Ecto neural progenitor cell (in vitro differentiated cells): ENCODE data around the gene TRIM28.

Source experiments
- DNase-seq: peaks from one replicate; pipeline ENCODE4 v3.0.0-alpha.2; 2018; ENCODE audit warnings: low spot score

The TRIM28 gene

DNA sequence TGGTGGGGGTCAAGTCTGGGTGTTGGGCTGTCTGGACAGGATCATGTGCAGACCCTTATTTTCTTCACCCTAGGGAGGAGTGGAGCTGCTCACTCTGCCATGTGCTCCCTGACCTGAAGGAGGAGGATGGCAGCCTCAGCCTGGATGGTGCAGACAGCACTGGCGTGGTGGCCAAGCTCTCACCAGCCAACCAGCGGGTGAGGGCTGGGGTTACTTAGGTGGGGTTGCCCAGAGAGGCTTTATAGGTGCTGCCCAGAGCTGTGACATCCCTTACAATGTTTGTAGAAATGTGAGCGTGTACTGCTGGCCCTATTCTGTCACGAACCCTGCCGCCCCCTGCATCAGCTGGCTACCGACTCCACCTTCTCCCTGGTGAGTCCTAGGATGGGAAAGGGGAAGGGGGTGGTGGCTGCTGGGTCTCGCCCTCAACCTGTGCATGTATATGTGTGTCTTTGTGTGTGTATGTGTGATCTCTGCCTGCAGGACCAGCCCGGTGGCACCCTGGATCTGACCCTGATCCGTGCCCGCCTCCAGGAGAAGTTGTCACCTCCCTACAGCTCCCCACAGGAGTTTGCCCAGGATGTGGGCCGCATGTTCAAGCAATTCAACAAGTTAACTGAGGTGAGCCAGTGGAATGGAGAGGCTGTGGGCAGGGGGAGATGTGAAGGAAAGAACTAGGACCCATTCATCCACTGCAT lies 5.9 kb downstream of the TRIM28 start:
- no peak for DNase-seq

DNA sequence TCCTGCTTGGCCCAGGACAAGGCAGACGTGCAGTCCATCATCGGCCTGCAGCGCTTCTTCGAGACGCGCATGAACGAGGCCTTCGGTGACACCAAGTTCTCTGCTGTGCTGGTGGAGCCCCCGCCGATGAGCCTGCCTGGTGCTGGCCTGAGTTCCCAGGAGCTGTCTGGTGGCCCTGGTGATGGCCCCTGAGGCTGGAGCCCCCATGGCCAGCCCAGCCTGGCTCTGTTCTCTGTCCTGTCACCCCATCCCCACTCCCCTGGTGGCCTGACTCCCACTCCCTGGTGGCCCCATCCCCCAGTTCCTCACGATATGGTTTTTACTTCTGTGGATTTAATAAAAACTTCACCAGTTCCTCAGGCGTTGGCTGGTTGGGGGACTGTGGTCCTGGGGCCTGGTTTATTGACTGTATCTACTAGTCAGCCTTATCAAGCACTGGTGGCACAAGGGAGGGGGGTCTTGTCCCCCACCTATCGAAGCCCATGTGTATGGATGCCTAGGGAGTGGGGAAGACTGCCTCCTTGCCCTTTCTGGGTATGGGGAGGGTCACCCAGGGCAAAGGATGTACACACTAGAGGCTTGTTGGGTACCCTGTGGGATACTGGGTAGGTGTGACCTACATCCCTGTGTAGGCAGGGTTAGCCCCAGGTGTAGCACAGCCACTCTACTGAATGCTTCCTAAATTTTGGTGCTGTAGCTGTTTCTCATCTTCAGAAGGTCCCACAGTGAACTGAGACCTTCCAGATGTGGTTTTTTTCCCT lies 6.7 kb downstream of the TRIM28 start:
- no peak for DNase-seq

DNA sequence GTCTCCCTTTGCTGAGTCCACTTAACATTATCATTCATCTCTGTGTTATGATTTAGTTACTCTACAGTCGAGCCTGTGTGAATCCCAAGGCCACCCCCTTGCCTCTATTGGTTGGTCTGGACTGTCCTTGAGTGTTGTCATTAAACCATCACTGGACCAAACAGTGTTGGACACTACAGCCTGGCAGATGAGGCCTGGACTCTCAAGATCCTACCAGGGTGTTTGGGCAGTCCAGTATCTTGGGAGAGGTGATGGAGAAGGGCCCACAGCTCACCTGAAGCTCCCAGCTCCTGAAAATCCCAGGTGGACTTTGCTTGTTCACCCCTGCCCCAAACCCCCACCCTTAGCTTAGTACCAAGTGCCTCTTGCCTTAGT lies 7.2 kb downstream of the TRIM28 start:
- no peak for DNase-seq

- no peak for DNase-seq
Measured at GRCh38 chr19:58551577-58552471, 8.0 kb downstream of the TRIM28 start.

- DNase-seq, result no peak
Measured at GRCh38 chr19:58552655-58553054, 8.8 kb downstream of the TRIM28 start.

- DNase-seq, result no peak
Measured at GRCh38 chr19:58553799-58554493, 10.1 kb downstream of the TRIM28 start.

- peak; percentile 99 for DNase-seq
Measured at GRCh38 chr19:58554494-58555368, 10.9 kb downstream of the TRIM28 start, which contains the start of gene CHMP2A. CHMP2A (minus strand) TSS chr19:58555105; CDS start chr19:58554212, 893 bp downstream.

DNA sequence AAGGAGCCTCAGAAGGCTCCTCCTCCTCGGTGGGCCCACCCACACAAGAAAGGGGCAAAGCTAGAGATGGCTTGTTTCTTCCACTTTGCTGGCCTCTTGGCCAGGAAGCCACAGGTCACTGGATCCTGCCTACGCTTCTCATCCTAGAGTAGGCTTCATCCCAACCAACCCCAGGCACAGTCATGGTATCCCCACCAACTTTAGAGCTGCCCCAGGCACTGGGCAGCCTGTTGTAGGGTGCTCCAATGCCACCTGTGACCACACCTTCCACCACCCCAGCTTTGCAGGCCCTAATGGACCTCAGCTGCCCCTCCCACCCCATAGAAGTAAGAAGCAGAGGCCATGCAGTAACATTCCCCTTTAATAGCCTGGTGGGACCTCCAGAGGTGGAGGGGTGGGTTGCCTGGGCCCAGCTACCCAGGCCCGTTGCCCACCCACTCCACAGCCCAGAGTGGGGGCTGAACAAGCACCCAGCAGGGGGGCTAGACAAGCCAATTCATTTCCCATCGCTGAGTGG lies 11.6 kb downstream of the TRIM28 start:
- DNase-seq, result no peak

DNA sequence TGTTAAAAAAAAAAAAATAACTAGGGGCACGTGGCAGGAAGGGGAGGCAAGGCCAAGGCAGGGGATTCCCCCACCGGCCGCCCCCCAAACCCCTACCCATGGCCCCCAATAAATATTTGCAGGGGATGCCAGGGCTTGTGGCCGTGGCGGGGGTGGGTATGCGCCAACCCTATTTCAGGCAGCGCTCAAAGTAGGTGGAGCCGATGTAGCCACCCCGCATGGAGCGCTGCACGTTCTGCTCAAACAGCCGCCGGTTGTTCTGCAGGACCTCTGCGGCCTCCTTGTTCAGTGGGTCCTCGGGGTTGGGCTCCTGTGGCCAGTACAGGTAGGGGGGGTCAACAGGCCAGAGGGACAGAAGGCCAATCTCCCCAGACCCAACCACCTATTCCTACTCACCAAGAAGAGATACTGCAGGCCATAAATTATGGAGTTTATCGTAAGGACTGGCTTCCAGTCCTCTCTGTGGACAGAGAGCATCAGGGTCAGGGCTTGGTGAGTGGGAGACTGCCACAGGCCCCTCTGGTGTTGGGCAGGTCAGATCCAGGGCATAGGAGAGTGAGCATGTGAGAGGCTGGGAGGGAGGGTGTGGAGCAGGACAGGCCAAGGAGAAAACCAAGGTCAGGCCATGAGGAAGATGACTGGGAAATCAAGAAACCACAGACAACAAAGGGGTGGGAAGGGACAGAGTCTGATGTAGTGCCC lies 12.2 kb downstream of the TRIM28 start:
- DNase-seq, result no peak

DNA sequence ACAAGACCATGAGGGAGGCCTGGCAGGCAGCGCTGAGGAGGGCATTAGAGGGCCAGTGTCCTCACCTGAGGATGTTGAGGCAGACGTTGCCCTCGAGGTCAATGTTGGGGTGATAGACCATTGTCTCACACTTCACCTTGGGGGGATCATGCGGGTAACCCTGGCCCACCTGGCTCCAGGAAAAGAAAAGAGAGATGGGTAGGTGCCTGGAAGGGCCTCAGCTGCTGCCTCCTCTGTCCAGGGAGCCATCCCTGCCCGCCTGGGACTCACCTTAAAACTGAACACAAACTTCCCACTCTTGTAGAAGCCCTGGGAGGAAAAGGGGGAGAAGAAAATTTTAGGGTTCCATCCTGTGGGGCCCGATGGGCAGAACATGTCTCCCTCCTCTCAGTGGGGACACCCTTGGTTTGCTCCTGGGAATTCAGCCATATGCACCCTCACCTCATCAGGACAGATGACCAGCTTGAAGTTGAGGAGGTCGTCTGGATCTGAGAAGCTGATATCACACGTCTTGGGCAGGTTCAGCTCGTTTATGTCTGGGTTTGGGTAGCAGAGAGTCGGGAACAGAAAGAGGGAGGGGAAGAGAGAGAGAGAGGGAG lies 12.9 kb downstream of the TRIM28 start:
- DNase-seq, result no peak

- DNase-seq, result no peak
Measured at GRCh38 chr19:58557221-58558065, 13.6 kb downstream of the TRIM28 start.

- DNase-seq, result peak; percentile 83
Measured at GRCh38 chr19:58558066-58558622, 14.3 kb downstream of the TRIM28 start, which contains the start of gene UBE2M. UBE2M (minus strand) TSS chr19:58558611; CDS start chr19:58558381, 230 bp downstream.

- peak; percentile 100 for DNase-seq
Measured at GRCh38 chr19:58558623-58559274, 14.9 kb downstream of the TRIM28 start.

DNA sequence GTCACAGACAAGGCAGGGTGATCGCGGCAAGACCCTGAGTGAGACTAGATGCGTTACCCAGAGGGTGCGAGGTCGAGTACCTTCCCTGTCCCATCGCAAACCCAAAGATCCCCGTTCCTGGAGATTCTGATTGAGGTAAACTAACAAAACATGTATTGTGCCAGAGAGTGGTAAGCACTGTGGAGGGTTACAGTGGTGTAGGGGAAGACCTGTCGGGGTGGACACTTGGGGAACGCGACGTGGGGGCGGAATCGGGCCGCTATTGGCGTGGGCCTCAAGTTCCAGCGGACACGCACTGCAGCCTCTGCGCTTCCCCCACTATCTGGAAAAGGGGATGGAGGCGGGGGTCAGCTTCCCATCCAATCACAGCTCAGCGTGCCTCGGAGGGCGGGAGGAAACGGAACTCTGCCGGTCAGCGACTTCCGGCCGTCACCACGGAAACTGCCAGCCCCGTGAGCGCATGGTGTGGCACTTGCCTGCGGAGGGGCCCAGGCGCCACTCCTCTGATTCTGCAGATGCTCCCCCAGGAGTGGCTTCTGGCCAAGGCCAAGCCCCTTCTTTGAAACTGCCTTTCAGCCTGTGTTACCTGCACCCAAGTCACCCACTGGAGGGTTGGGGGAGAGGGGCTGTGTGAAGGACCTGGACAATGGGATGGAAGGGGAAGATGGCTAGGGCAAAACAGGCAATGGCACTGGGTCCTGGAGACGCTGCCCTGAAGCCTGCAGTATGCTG lies 15.6 kb downstream of the TRIM28 start:
- DNase-seq, result peak; percentile 94

DNA sequence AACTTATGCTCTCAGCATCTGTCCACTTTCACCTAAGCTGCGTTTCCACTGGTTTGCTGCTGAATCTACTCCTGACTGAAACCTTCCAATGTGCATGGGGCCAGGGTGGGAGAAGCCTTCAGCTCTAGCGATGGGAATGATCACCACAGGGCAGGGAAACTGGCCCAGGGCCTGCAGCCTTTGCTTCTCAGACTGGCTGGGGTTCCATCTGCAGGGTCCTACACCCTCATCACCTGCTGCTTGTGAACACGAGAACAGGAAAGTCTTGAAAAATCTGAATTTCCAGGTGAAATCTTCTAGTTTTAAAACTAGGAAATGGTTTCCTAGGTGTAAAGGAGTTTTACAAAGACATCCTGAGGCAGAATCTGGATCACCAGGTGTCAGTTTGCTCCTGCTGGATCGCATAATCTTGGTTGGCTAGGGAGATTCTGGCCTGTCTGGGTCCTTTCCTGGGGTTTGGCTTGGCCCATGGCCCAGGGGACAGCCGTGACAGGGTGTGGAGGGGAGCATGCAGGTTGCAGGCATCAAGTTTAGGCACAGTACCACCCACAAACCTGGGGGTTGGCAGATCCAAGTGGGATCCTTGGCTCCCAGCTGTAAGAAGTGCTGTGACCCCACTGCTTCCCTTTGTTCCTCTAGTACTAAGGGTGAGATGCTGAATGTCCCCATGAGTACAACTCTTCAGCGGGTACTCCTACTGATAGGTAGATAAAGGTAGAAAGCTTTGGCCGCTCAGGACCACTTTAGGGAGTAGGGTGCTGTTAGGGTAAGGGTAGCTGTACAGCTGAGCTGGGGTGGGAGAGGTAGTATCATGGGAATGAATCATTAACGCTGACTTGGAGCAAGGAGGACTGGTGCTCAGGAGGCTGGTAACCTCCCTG lies 16.4 kb downstream of the TRIM28 start:
- DNase-seq, result no peak

DNA sequence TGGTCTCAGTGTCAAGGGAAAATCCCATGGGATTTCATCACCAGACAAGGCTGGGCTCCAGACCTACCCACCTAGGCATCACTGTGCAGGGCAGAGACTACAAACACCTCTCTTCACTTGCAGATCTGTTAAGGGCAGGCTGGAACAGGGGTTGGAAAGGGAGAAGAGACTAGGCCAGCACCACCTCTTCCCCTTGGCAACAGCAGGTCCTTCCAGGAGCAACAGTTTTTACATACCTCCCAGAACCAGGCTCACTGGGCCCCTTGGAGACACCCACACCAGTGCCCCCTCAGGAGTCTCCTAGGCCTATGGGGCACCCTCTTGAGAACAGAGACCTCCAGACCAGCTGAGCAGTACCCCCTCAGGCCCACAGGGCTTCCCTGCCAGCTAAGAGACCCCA lies 17.1 kb downstream of the TRIM28 start:
- DNase-seq, result no peak
